HS-27A (cell line): ENCODE measurements around the gene CD82.
"Not testable (repeated sequence)": the region's sequence is repeated elsewhere in the genome, so short reads cannot be mapped to it uniquely, and the experiment has no call there.

Experiments used
- DNase-seq: peaks from one replicate; pipeline ENCODE4 v3.0.0-alpha.2; 2012; ENCODE audit warnings: low read depth, missing footprints

Gene CD82

DNA sequence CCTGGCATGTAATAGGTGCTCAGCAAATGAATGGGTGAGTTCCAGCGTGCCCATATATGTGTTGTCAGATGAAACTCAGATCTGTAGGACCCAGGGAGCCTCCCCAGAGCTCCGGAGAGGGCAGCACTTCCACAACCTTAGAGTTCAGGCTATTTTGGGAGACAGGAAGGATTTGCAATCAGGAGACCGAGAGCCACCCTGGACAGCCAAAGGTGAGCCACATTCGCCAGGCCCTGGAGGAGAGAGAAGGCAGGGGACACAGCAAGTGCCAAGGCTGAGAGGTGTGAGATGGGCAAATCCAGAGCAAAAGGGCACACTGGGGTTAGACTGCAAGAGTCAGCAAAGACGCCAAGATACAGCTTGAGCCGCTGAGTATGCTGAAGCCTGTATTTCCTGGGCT lies 66.4 kb downstream of the CD82 start:
- DNase-seq = no peak

DNA sequence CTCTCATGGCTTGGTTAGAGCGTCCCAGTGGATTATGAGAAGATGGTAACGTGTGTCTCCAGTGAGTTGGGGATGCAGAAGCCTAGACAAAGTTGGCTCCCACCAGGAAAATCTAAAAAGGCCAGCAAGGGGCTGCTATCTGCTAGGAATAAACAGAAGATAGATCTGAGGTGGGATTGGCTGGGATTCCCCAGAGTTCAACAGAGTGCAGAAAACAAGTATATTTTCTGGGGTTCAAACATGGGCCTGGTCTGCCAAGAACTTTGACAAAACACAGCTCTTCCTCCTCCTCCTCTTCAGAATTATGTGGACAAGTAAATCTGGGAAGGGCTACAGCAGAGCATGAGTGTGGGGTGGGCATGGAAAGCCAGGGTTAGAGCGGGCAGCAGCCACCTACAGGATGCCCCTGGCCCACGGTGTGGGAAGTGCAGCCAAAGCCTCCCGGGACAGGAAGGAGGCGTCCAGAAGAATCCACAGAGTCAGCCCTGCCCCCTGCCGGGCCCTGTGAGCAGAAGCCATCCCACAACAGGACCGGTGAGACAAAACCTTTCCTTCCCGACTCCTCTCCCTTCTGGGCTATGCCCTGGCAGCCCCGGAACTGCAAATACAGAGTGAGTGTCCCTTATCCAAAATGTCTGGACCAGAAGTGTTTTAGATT lies 67.1 kb downstream of the CD82 start:
- no peak for DNase-seq

DNA sequence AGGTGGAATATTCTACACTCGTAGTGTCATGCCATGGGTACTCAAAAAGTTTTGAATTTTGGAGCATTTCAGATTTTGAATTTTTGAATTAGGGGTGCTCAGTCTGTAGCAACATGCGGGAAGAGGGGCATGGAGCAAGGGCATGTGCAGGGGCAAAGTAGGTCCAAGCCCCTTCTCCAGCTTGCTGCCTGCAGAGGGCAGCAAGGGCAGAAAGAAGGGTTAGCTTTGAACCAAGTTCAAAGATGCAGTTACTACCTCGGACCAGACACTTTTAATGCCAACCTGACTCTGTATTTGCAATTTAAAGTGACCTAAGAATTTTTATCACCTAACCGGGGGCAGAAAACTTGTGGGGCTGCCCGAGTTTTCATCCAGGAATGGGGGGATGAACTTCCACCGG lies 68.2 kb downstream of the CD82 start:
- no peak for DNase-seq

DNA sequence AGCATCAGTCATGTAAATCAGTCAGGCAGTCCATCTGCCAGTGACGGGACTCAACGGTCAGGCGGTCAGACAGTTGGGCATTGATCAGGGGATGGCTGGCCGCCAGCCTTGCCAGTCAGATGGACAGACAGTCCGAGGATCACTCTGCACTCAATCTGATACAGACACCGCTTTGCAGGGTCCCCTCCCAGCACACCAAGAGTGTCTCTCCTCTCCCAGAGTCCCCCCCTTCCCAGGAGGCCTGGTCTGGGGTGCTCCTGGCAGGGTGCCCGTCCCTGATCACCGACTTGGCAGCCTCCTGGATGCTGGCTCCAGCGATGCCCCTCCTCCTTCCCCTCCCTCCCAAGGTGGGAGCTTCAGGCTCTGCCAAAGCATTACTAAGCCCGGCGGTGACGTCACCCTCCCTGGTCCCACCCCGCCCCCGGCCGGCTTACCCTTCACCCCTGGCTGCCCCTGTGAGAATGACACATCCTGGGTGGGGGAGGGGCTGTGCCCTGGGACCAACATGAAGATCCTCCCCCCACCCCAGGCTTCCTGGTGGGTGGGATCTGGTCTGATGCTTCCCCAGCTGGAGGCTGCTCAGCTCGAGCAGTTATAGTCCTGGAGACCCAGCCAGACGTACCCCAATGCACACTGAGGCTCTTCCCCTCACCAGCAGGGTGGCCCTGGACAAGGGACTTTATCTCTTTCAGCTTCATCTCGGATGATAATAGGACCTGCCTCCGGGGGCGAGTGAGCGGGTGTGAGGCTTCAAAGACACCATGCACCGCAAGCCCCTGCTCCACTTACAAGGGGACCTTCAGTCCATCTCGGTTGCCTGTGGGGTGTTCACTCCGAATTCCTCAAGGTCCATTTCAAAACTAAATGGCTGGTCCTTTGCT lies 69.2 kb downstream of the CD82 start:
- DNase-seq = peak; percentile 64

DNA sequence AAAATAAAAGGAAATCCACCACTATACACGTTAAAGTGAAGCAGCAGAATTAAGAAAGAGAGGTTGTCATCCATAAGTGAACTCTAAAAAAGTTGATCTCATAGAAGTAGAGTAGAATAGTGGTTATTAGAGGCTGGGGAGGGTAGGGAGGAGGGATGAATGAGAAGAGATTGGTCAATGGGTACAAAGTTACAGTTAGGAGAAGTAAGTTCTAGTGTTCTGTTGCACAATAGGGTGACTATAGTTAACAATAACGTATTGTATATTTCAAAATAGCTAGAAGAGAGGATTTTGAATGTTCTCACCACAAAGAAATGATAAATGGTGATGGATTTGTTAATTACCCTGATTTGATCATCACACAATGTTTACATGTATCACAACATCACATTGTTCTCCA lies 72.0 kb downstream of the CD82 start:
- DNase-seq = no peak

DNA sequence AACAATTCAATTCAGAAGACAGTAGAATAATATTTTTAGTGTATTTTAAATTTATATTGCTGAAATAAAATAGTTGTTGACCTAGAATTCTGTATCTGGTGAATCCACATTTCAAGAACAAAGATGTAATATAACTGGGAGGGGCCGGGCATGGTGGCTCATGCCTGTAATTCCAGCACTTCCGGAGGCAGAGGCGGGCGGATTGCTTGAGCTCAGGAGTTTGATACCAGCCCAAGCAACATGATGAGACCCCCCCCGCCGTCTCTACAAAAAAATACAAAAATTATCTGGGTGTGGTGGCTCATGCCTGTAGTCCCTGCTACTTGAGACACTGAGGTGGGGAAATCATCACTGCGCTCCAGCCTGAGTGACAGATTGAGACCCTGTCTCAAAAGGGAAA lies 72.6 kb downstream of the CD82 start:
- DNase-seq = no peak

DNA sequence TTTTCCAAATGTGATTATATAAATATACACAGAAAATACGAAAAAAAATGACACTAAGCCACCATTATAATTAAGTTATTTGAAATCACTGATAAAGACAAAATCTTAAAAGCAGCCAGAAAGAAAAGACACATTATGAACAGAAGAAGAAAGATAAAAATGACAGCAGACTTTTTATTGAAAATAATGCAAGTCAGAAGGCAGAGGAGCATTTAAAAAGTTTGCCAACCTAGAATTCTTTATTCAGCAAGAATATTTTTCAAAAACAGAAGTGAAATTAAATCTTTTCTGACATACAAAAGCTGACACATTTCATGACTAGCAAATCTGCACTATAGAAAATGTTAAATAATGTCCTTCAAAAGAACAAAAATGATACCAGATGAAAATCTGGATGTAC lies 77.8 kb downstream of the CD82 start:
- no peak for DNase-seq

DNA sequence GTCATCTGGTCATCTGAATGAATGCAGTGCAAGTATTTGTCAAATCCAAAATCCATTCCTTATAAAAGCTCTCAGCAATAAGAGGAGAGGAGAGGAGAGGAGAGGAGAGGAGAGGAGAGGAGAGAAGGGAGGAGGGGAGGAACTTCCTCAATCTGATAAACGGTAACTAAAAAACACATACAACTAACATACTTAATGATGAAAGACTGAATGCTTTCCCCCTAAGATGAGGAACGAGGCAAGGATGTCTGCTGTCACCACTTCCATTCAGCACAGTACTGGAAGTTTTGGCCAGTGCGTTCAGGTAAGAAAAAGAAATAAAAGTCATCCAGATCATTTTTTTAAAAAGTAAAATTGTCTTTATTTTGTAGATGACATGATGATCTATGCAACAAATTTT lies 80.4 kb downstream of the CD82 start:
- DNase-seq = no peak

DNA sequence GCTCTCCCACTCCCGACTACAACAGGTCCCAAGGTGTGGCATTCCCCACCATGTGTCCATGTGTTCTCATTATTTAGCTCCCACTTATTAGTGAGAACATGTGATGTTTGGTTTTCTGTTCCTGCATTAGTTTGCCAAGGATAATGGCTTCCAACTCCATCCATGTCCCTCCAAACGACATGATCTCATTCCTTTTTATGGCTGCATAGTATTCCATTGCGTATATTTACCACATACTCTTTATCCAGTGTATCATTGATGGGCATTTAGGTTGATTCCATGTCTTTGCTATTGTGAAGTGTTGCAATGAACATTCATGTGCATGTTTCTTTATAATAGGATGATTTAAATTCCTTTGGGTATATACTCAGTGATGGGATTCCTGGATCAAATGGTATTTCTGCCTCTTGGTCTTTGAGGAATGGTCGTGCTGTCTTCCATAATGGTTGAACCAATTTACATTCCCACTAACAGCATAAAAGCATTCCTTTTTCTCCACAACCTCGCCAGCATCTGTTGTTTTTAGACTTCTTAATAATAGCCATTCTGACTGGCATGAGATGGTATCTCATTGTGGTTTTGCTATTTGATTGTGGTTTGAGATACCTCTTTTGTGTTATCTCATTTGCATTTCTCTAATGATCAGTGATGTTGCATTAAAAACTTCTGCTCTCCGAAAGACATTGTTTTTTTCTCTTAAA lies 81.9 kb downstream of the CD82 start:
- not testable (repeated sequence) for DNase-seq

DNA sequence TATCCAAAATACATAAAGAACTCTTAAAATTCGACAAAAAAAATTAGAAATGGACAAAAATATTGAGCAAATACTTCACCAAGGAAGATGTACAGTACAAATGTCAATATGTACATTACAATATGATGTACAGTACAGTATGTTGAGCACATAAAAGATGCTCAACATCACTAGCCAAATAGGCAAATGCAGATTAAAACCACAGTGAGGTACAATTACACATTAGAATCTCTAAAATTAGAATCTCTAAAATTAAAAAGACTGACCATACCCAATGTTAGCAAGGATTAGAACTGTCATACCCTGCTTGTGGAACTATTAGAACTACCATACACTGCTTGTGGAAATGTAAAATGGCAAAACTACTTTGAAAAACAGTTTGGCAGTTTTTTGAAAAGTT lies 82.6 kb downstream of the CD82 start:
- DNase-seq = no peak

DNA sequence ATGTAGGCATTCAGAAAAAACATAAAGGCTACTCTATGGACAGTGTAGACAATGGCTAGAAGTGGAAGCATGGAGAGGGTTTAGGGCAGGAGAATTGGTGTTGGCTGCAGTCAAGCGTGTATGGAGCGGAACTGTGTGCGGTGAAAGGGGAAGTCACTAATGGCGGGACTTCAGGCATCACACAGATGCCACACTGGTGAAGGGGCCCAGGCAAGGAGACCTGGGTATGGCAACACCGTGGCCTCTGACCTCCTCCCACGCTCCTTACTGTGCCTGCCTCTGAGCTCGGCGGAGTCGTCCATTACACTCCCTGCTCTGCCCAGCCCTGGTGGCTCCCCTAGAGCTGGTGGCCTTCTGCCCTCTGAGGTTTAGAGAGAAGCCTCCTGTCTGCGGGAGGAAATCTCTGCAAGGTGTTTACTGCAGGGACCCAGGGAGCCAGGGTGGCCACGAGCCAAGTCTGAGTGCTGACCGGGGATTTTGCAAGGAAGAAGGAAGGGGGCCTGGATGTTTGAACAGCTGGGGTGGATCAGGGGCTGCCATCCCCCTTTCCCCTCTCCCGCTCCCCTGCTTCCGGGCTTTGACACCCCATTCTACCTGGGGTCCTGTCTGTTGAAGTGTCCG lies 86.2 kb downstream of the CD82 start:
- no peak for DNase-seq

DNA sequence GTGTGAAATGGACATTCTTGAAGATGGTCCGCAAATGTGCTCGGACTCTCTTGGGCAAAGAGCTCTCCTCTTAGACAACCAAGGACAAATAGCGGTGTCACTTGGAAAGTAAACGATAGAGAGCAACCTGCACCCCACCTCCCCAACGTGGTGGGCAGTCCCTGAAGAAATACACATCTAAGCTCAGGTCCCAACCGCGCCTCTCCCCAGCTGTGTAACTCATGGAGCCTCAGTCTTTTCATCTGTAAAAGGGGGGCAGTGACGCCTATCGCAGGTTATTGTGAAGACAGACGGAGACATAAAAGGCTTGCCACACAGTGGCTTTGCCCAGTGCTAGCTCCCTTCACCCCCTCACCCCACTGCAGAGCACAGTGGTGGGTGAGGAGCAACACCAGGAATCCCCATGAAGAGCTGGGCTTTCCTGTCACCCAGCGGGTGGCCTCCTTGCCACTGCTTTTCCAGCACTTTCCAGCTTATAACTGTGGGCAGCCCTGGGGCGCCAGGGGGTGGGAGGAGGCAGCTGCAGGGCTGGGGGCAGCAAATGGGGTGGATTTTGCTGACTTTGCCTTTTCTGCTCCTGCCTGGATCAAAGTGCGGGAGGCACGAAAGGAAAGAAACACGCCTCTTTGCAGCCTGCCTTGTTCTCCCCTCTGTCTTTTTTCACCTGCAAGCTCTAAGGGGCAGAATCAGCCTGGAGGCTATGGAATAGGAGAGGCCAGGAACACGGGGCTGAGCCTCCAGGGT lies 87.6 kb downstream of the CD82 start:
- DNase-seq = no peak

DNA sequence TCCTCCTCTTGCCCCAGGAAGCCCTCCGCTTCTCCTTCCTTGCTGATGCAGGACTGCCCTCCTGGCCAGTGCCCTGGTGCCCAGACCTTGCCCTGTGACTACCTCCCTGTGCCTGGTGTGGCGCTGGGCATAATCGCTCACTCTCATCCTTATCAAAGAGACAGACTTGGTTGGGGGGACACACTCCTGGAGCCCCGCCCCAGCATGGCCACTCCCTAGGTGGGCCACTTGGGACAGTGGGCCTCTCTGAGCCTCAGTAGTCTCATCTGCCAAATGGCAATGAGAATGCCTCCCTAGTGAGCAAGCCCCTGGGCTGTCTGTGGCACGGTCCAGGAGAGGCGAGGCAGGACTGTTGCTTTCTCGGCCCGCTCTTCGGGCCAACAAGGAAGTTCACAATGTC lies 88.6 kb downstream of the CD82 start:
- no peak for DNase-seq

DNA sequence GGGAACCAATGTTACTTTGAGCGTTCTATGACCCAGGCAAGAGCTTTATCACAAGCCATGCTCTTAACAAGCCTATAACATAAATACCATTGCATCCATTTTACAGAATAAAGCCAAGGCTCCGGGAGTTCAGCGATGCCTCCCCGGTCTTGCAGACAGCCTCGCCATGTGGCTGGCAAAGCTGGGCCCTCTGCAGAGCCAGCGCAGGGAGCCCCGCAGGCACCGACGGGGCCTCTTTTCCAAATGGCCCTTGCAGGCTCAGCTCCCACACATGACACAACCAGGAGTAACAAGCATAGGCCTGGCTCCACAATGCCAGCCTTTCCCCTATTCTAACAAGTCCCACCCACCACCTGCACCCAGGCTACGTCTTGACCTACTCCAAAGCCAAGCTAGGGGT lies 89.1 kb downstream of the CD82 start:
- no peak for DNase-seq

DNA sequence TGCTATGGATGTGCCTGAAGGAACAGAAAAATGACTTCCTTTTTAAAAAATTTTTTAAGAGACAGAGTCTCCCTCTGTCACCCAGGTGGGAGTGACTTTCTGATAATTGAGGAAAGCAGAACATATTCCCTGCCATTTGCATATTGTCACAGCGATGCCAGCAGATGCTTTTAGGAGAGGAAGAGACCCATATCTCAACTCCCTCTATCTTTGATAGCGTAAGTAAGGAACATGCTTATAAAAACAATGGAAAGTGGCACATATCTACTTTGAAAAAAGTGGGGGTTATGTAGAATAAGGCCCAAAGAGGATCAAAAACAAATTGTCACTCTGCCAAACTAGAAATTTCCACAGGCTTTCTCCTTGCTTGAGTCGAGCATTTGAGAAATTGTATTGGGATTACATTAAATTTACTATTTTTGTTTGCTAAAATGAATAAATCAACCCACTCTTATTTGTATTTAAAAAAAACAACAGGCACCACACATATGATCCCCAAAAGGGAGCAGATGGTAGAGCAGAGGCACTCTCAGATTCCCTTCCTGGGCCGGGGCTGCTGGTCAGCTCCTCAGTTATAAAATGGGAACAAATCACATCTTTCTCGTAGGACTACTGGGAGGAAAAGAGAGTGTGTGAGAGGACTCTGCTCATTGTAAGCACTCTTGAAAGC lies 92.5 kb downstream of the CD82 start:
- DNase-seq = no peak

DNA sequence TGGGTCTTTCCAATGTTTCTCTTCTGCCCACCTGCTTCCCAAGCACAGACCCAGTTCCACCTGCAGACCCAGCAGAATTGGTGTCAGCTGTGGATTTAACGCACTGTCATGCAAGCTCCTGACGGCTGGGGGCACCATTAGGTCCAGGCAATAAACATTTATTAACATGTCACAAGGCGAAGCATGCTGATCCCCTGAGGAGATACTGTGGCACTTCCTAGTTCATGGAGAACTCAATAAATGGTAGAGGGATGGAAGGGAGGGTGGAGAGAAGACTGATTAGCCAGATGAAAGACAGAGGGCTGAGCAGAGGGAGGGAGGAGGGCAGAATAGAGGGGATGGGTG lies 93.0 kb downstream of the CD82 start:
- DNase-seq = no peak

DNA sequence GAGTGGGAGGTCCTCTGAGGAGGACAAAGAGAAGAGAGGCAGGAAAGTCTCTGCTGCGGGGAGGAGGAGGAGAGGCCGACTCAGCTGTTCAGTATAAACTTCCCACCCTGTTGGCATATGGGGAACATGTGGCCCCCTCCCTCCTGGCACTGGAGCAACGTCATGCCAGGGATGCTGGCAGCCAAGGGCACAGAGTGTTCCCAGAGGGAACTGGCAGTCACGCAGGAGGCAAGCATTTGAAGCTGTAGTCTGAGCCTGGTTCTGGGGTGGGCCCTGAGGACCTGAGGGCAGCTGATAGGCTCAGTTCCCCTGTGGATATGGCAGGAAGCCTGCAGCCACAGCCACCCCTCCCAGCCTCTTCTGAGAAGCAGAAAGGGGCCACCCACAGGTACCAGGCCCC lies 94.2 kb downstream of the CD82 start:
- no peak for DNase-seq

DNA sequence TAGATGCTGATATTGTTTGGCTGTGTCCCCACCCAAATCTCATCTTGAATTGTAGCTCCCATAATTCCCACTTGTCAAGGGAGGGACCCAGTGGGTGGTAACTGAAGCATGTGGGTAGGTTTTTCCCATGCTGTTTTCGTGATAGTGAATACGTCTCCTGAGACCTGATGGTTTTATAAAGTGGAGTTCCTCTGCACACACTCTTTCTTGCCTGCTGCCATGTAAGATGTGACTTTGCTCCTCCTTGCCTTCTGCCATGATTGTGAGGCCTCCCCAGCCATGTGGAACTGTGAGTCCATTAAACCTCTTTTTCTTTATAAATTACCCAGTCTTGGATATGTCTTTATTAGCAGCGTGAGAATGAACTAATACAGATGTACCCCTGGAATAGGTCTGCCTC lies 95.1 kb downstream of the CD82 start:
- not testable (repeated sequence) for DNase-seq

DNA sequence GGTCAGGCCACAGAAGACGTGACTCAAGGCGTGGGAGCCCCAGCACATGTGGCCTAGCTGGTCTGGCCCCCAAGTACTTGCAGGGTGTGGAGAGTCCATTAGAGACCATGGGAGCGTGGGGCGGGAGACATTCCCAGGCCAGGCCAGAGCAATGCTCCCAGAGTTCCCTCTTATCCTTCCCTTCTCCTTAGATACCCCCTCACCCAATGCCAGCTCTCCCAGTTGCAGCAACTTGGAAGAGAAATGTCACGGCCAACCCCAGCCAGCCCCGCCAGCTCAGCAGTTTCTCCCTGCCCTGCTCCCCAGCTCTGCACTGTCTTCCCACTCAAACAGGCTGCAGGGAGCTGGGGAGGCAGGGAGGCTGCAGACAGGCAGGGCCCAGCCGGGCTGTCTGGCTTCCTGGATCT lies 95.9 kb downstream of the CD82 start:
- DNase-seq = no peak
